Measurements from ENCODE around the gene GOLGA6A.
"Not testable (repeated sequence)": the region's sequence is repeated elsewhere in the genome, so short reads cannot be mapped to it uniquely, and the experiment has no call there.

The GOLGA6A gene

GRCh38 chr15:74099963-74100733 lies 17.8 kb upstream of the GOLGA6A start:
- peak; percentile 62 for DNase-seq

GRCh38 chr15:74096753-74097474 lies 14.6 kb upstream of the GOLGA6A start:
- DNase-seq: not testable (repeated sequence)

GRCh38 chr15:74095610-74096009 lies 13.3 kb upstream of the GOLGA6A start:
- DNase-seq: not testable (repeated sequence)

GRCh38 chr15:74094567-74094966 lies 12.2 kb upstream of the GOLGA6A start:
- not testable (repeated sequence) for DNase-seq

- DNase-seq: not testable (repeated sequence)
These were observed 6.6 kb downstream of the GOLGA6A start for GRCh38 chr15:74075781-74076180.

- DNase-seq: peak; percentile 40
These were observed 9.6 kb downstream of the GOLGA6A start for GRCh38 chr15:74072614-74073337.

- not testable (repeated sequence) for DNase-seq
These were observed 10.2 kb downstream of the GOLGA6A start for GRCh38 chr15:74072132-74072531.

- DNase-seq: not testable (repeated sequence)
These were observed 10.7 kb downstream of the GOLGA6A start for GRCh38 chr15:74071645-74072044.

GRCh38 chr15:74065684-74066411 lies 16.5 kb downstream of the GOLGA6A start:
- DNase-seq: peak; percentile 69

- DNase-seq: not testable (repeated sequence)
These were observed 17.5 kb downstream of the GOLGA6A start for GRCh38 chr15:74064822-74065221.

GRCh38 chr15:74064183-74064582 lies 18.2 kb downstream of the GOLGA6A start:
- not testable (repeated sequence) for DNase-seq

- not testable (repeated sequence) for DNase-seq
These were observed 18.8 kb downstream of the GOLGA6A start for GRCh38 chr15:74063425-74064146.

- DNase-seq: peak; percentile 6
These were observed 19.7 kb downstream of the GOLGA6A start for GRCh38 chr15:74062671-74063070.

GRCh38 chr15:74062236-74062635 lies 20.1 kb downstream of the GOLGA6A start:
- DNase-seq: no peak

- DNase-seq: peak; percentile 7
These were observed 22.1 kb downstream of the GOLGA6A start for GRCh38 chr15:74060251-74060650.

- DNase-seq: not testable (repeated sequence)
These were observed 23.1 kb downstream of the GOLGA6A start for GRCh38 chr15:74059050-74059833.

- DNase-seq: not testable (repeated sequence)
These were observed 26.0 kb downstream of the GOLGA6A start for GRCh38 chr15:74056330-74056729.

- no peak for DNase-seq
These were observed 26.5 kb downstream of the GOLGA6A start for GRCh38 chr15:74055804-74056203.

GRCh38 chr15:74053941-74054529 lies 28.3 kb downstream of the GOLGA6A start:
- DNase-seq: peak; percentile 71

- DNase-seq: peak; percentile 12
These were observed 28.8 kb downstream of the GOLGA6A start for GRCh38 chr15:74053517-74053916.
